ENCODE measurements around the gene PLEKHJ1.
A peak's percentile ranks its signal among the peaks of the same experiment; 100 is the strongest.

PLEKHJ1 gene

DNA sequence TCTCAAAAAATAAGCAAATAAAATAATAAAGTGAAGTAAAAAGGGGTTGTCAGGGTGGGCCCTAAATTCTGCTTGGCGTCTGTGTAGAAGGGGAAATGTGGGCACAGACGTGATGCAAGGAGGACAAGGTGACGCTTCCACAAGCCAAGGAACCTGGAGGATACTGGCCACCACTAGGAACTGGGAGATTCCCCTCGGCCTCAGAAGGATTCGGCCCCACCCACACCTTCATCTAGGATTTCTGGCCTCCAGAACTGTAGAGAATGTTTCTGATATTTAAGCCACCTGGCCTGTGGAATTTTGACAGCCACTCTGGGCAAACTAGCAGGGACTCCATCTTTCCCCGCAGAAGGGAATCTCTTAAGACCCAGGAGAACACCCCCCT lies 1.1 kb downstream of the PLEKHJ1 start:
- DNase-seq (ENCODE audit: low spot score), result no peak

DNA sequence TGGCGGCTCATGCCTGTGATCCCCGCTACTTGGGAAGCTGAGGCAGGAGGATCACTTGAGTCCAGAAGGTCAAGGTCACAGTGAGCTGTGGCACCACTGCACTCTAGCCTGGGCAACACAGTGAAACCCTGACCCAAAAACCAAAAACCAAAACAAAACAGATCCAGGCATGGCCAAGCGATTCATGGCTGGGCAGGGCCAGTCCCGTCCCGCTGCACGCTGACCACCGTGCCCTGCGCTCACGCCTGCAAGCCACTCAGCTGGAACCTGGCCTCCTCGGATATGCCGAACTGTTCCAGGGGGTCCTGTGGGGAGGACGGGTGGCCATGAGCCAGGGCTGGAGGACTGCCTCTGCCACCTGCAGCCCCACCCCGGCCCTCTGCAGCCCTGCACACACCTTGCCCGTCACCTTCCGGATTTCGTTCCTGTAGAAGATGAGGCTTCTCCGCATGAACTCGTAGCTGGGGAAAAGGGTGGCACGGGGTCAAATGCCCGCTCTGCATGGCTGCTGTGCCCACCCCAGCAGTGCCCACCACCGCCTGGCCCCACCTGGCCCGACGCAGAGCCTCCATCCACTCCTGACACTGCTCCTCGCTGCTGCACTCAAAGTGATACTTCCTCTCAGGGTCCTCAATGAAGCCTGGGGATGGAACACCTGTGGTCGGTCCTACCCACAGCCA lies 2.4 kb downstream of the PLEKHJ1 start:
- DNase-seq (ENCODE audit: low spot score), result no peak

DNA sequence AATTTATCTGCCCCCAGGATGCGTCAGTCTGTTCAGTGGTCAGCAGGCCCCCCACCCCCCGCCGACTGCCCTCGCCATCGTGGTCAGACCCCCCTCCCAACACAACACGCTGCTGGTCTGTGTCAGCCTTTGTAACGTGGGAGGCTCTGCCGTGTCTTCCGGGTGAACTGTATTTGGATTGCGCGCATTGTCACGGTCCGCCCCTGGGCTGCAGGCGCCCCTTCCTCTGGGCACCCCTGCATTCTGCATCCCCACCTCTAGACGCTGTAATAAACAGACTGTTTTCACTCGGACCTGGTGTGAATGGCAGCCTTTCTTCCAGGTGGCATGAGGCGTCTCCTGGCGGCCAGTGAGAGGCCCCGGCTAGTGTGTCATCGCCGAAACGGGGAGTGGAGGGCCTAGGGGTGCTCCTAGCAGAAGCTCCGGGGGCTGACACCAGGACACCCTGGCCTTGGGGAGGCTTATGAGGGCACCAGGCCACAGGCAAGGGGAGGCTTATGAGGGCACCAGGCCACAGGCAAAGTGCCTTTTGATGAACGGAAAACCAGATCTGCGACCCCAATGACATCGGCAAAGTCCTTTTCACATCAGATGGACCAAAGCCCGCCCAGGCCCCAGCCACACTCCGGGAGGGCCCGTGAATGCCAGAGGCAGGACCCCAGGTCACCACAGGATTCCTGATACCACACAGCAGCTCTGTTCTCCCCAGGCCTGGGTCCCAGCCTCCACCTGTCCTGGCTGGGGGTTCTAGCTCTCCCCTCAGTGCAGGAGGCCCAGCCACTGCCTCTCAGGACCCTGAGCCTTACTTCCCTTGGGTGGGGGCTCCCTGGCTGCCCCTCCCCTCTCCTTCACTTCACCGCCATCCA lies 3.6 kb downstream of the PLEKHJ1 start:
- DNase-seq (ENCODE audit: low spot score), result no peak

DNA sequence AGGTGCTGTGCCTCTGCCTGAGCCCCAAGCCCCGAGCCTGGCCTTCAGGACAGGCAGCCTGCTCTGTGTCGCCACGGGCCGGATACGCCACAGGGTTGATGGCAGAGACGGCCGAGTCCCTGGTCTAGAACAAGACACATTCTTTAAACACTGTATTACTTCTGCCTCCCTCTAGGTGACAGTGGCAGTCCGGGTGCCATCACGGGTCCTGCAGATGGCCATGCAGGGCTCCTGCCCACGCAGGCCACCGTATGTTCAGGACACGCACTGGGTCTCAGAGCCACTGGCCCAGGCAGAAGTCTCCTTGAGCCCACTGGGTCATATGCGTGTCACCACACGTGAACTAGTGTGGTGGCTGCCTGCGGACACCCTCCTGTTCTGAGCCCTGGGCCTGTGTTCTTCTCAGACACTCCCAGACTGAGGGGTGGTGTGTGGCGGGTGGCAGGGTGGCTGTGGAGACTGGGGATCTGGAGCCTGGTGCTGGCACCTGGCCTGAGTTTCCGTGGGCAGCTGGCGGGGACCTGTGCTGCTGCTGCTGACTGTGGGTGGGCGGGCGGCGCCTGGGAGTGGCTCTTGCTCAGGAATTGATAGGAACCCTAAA lies 4.4 kb downstream of the PLEKHJ1 start:
- DNase-seq (ENCODE audit: low spot score), result no peak

DNA sequence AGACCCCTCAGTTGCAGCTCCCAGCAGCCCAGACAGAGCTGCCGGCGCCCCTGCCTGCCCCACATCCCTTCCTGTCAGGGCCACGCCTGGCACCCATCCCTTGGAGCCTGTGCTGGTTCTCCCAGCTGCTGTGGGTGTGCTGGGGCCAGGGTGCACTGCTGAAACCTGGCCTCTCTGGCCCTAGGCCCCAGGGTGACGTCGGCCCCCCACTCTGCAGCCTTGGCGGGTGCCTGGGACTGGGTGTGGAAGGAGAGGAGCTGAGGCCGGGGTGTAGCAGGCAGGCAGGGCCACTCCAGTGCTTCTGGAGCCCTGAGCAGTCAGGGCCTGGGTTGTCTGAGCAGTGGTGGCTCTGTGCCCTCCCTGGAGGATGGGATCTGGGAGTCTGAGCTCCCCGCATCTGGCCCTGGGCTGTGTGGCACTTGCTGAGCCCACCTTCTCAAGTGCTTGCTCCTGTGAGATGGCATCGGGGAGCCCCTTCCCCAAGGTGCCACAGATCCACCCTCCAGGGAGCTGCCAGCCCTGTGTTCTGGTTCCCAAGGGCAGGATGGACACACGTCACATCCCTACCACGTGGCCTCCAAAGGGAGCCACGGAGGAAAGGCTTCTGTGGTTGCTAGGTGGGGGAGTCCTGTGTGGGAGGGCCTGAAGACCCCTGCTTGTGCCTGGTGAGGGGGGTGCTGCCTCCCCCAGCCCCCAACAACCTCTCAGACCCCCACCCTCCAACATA lies 5.2 kb downstream of the PLEKHJ1 start:
- no peak for DNase-seq (ENCODE audit: low spot score)

DNA sequence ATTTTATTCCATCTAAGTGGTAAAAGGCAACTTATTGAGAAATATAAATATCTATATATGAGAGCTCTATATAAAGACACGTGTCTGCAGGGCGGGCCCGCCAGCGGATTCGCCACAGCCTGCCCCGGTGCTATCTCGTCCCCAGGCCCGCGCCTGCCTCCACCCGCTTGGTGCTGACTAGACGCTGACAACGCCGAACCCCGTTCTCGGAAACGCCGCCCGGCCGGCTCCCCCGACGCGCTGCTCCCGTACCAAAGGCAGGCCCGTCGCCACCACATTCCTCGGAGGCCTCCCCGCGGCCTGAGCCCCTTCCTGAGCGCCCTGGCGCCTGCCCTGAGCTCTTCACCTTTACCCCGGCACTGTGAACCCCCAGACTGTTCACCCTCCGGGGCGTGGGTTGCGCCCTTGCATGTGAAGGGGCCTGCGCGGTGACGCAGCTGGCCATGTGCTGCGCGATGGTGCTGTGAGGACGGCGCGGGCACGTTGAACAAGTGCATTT lies 6.0 kb downstream of the PLEKHJ1 start:
- no peak for DNase-seq (ENCODE audit: low spot score)

DNA sequence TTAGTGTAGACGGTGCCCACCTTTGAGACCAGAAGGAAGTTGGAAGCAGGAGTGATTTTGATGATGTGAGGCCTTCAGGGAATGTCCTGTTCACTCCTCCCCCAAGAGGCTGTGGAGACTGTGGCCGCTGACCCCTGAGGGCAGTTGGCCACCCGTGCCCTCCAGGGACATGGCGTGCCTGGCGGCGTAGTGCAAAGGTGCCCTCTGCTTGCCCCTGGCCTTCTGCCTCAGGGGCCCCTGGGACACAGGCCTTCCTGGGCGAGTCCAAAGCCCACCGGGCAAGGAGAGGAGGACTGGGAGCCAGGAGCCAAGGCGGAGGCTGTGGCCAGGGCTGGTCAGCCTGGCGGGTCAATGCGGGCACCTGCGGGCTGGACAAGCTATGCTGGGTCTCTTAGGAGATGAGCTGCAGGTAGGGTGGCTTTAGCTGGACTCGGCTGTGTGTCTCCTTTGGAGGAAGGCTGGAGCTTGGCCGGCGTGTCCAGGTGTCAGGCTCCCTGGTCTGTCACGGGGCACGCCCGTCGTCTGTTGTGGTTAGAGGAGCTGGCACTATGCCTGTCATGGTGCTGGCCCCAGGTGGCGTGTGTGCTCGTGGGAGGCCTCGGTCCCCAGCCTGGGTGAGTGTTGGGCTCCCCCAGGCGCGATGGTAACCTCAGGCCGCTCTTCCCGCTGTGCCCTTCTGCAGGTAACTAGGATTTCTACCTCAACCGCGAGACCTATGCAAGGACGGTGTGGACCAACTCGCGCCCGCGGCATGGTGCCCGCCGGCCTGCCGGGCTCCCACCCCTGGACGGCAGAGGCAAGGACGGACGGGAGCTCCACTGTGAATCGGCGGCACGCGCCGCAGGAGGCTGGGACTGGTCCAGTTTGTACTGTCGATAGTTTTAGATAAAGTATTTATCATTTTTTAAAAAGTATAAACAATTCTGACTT lies 6.8 kb downstream of the PLEKHJ1 start:
- no peak for DNase-seq (ENCODE audit: low spot score)

DNA sequence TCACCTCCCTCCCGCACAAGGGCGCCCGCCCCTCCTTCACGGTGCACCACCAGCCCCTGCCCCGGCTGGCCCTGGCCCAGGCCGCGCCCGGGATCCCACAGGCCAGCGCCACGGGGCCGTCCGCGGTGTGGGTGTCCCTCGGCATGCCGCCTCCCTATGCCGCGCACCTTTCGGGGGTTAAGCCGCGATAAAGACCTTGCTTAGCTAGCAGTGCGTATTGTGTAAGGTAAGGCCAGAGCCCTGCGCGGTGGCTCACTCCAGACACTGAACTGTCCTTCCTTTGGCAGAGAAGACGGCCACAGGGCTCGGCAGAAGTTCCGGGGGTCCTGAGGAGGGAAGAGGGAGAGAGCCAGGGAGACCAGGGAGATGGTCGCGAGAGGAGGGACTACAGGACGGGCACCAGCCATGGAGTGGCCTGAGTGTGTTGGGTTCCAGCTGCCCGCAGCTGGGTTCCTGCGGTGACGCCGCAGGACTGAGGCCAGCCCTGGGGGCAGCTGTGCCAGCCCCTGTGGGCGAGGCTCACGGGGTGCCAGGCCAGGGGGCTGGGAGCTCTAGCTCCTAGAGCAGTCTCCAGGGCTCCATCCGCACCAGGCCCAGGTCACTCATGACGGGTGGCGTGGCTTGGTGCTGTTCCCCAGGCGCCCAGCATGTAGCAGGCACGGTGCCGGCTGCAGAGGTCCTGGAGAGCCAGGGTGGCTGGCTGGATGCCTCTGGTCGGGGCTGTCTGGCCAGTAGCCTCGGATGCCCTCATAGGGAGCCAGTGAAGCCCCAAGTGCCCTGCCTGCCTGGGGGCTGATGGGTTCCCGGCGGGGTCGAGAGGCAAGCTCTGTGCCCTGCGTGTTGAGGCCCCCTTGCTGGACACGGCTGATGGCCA lies 7.7 kb downstream of the PLEKHJ1 start:
- DNase-seq (ENCODE audit: low spot score), result no peak

DNA sequence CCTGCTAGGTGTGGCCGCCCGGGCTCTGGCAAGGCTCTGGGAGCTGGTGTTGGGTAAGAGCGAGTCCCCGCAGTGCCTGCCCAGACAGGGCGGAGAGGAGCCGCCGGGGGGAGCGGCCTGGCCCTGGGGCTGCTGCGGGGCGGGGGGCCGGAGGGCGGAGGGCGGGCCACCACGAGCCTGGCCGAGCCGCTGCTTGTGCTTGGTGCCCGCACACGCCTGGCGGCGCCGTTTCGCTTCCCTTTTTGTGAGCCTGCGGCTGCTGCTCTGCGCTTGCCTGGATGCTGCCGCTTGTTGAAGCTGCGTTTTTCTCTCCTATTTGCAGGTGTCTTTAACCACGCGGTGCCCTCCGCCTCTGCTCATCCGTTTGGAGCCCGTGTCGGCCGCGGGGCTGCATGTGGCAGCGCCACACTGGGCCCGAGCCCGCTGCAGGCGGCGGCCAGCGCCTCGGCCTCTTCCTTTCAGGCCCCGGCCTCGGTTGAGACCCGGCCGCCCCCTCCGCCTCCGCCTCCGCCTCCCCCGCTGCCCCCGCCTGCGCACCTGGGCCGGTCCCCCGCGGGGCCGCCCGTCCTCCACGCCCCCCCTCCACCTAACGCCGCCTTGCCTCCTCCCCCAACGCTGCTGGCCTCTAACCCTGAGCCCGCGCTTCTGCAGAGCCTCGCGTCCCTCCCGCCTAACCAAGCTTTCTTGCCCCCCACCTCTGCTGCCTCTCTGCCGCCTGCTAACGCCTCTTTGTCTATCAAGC lies 8.5 kb downstream of the PLEKHJ1 start:
- no peak for DNase-seq (ENCODE audit: low spot score)

DNA sequence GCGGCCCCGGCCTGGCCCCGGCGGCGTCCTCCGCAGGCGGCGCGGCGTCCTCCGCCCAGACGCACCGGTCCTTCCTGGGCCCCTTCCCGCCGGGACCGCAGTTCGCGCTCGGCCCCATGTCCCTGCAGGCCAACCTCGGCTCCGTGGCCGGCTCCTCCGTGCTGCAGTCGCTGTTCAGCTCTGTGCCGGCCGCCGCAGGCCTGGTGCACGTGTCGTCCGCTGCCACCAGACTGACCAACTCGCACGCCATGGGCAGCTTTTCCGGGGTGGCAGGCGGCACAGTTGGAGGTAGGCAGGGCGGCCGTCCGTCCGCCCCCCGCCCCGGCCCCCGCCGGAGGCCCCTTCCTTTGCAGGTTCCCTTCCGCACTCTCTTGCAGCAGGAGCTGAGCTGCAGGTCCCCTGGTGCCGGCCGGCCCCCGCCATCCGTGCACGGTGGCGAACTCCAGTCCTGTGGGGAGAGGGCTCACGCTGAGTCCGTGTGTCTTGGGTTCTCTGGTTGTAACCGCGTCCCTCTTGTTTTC lies 9.2 kb downstream of the PLEKHJ1 start:
- no peak for DNase-seq (ENCODE audit: low spot score)

DNA sequence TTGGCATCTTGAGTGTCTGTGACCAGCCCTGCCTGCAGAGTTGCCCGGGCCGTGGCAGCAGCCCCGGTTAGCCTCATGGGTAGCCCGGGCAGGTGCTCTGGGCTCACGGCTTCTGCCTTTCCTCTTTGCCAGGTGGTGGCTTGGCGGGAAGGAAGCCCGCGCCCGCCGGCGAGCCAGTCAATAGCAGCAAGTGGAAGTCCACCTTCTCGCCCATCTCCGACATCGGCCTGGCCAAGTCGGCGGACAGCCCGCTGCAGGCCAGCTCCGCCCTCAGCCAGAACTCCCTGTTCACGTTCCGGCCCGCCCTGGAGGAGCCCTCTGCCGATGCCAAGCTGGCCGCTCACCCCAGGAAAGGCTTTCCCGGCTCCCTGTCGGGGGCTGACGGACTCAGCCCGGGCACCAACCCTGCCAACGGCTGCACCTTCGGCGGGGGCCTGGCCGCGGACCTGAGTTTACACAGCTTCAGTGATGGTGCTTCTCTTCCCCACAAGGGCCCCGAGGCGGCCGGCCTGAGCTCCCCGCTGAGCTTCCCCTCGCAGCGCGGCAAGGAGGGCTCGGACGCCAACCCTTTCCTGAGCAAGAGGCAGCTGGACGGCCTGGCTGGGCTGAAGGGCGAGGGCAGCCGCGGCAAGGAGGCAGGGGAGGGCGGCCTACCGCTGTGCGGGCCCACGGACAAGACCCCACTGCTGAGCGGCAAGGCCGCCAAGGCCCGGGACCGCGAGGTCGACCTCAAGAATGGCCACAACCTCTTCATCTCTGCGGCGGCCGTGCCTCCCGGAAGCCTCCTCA lies 9.9 kb downstream of the PLEKHJ1 start:
- no peak for DNase-seq (ENCODE audit: low spot score)

DNA sequence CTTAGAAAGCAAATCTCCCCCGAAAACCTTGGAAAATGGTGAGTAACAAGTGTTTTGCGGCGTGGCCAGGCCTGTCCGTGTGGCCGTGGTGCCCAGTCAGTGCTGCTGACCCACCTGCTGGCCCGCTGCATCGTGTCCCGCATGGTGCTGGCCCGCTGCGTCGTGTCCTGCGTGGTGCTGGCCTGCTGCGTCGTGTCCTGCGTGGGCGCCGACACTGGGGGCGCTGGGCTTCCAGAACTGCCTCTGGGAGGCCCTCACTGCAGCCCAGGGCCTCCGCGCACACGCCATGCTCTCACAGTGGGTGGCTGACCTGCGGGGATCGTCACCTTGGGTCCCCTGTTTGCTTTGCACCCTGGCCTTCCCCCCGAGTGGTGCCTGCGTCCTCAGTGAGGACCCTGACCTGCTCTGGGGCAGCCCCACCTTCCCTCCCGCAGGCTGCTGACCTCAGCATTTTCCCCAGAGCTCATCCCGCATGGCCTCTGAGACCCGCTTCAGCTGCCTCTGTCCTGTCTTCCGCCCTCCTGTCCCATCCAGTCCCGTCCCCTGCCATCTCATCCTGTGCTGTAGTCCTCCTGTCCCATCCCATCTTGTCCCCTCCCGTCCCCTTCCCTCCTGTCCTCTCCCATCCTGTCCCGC lies 10.6 kb downstream of the PLEKHJ1 start:
- no peak for DNase-seq (ENCODE audit: low spot score)

DNA sequence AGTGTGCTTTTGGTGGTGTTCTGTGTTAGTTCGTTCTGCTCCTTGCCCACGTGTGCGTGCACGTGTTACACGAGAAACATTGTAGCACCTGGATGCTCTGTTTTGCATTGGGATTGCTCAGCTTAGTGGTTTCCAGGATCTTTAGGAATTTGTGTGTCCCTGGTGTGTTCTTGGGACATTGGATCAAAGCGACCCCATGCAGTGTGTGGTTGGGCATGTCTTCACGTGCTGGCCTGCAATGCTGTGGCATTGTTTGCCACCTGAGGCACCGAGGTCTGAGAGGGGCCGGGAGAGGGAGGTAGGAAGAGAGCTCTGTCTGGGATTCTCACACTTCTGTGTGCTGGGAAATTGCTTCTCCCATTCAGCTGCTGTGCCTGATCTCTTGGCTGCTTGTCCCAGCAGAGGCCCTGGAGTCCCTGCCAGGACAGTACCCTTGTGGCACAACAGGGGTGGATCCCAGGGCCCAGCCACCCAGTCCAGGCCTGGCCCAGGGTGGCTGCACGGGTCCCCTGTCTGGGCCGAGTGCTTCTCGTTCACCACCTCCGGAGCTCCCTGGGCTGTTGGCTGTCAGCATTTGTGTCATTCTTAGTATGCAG lies 11.3 kb downstream of the PLEKHJ1 start:
- no peak for DNase-seq (ENCODE audit: low spot score)

DNA sequence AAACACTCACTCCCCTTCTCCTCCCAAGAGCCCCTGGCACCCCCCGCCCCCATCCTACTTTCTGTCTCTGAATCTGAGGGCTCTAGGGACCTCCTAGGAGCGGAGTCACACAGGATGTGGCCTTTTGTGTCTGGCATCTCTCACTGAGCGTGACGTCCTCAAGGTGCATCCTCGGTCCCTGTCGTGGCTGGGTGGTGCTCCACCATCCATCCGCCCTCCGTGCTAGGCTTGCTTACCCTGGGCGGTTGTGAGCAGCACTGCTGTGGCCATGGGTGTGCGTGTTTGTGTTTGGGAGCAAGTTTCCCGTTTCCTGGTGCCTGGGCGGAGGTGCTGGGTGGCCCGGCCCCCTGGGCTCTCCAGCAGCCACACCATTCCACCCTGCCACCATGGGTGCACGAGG lies 12.2 kb downstream of the PLEKHJ1 start:
- no peak for DNase-seq (ENCODE audit: low spot score)

DNA sequence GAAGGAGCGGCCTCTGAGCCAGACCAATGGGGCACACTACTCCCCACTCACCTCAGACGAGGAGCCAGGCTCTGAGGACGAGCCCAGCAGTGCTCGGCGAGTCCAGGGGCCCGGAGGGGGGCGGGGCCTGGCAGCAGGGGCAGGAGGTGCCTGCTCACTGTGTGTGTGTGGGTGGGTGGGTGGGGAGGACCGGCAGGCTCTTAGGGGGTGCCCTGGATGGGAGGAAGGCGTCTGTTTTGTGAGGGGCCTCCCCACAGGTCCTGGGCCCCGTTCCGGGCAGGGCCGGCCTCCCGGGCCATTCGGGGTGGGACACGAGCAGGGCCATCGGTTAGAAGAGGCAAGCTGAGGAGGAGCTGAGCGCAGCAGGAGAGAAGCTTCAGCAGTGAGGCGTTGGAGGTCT lies 12.7 kb downstream of the PLEKHJ1 start:
- no peak for DNase-seq (ENCODE audit: low spot score)

DNA sequence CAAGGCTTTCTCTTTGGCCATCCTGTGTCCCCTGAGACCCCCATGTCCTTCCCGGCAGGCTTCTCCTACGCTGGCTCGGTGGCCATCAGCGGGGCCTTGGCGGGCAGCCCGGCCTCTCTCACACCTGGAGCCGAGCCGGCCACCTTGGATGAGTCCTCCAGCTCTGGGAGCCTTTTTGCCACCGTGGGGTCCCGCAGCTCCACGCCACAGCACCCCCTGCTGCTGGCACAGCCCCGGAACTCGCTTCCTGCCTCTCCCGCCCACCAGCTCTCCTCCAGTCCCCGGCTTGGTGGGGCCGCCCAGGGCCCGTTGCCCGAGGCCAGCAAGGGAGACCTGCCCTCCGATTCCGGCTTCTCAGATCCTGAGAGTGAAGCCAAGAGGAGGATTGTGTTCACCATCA lies 14.2 kb downstream of the PLEKHJ1 start:
- peak; percentile 72 for DNase-seq (ENCODE audit: low spot score)

DNA sequence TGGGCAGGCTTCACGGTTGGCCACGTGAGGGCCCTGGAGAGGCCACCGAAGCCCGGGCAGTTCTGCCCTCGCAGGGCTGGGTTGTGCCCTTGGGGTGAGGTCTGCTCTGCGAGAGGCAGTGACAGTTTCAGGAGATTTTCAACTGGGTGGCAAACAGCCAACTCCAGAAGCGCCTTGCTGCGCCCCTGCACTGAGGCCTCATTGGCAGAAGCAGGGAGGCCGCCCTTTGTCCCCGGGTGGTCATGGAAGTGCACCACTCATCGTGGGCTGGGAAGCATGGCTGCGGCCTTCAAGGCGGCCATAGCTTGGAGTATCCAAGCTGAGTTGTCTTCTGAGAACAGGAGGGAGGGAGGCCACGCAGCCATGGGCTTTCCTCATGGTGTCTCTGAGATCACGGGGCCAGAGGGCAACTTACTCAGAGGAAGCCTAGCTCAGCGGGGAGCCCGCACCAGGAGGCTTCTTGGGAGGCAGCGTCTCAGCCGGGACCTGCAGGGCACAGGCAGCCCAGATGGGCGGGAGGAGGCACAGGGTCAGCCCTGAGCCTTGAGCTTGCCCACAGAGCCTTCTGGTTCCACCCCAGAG lies 14.8 kb downstream of the PLEKHJ1 start:
- no peak for DNase-seq (ENCODE audit: low spot score)

All from D341Med (cell line).